Fibroblast of lung (primary cell): ENCODE measurements around the gene FAM110D. TPM values are rescaled to one million over a fixed set of nuclear protein-coding genes. Genes with fewer than 3 reads are reported as not detected.
A peak's percentile ranks its signal among the peaks of the same experiment; 100 is the strongest.

Experiments
- DNase-seq, 2 donors: peaks; one replicate each; pipeline versions ENCODE4 v3.0.0 to v3.0.0-alpha.2; 2010; ENCODE audit warnings: low read depth in 2 of 2
- H2AFZ ChIP-seq: 2 replicates; pipeline ENCODE4 v1.5.1; 2012; ENCODE audit warnings: low read length, control low read depth, inconsistent platforms
- H3K27ac ChIP-seq: 2 replicates; pipeline ENCODE4 v1.5.1; 2011; ENCODE audit warnings: low read length, control low read depth; ENCODE audit not compliant: insufficient read depth
- H3K27me3 ChIP-seq: 2 replicates; pipeline ENCODE4 v1.5.1; 2011; ENCODE audit warnings: mild to moderate bottlenecking, low read length; ENCODE audit not compliant: control insufficient read depth, insufficient read depth
- H3K36me3 ChIP-seq: 2 replicates; pipeline ENCODE4 v1.5.1; 2011; ENCODE audit warnings: low read length; ENCODE audit not compliant: control insufficient read depth, insufficient read depth
- H3K4me1 ChIP-seq: 2 replicates; pipeline ENCODE4 v1.5.1; 2011; ENCODE audit warnings: low read length; ENCODE audit not compliant: control insufficient read depth, insufficient read depth; ENCODE audit errors: extremely low read depth
- H3K4me2 ChIP-seq: 2 replicates; pipeline ENCODE4 v1.5.1; 2011; ENCODE audit warnings: low read length, control low read depth; ENCODE audit not compliant: insufficient read depth; ENCODE audit errors: extremely low read depth
- H3K4me3 ChIP-seq, 4 experiments: fragments of 200-600 bp in 1 of 4; sonication (generic) in 1 of 4; replicated peaks in 1 of 4; 2 replicates each; pipeline ENCODE4 v1.5.1; 2011 to 2016; ENCODE audit warnings: low read length in 4 of 4, low read depth in 3 of 4, mild to moderate bottlenecking in 3 of 4, control low read depth in 2 of 4, inconsistent platforms in 1 of 4, mixed read lengths in 1 of 4; ENCODE audit not compliant: insufficient read depth in 1 of 4; ENCODE audit errors: control extremely low read depth in 1 of 4
- H3K79me2 ChIP-seq: 2 replicates; pipeline ENCODE4 v1.5.1; 2012; ENCODE audit warnings: mild to moderate bottlenecking, low read length, inconsistent platforms; ENCODE audit not compliant: control insufficient read depth, insufficient read depth
- H3K9ac ChIP-seq: 2 replicates; pipeline ENCODE4 v1.5.1; 2011; ENCODE audit warnings: mild to moderate bottlenecking, low read length, control low read depth; ENCODE audit not compliant: insufficient read depth
- H3K9me3 ChIP-seq: 2 replicates; pipeline ENCODE4 v1.5.1; 2012; ENCODE audit warnings: low read depth, low read length; ENCODE audit not compliant: control insufficient read depth, insufficient read depth
- H4K20me1 ChIP-seq: 2 replicates; pipeline ENCODE4 v1.5.1; 2011; ENCODE audit warnings: low read length; ENCODE audit not compliant: control insufficient read depth, insufficient read depth; ENCODE audit errors: extremely low read depth
- EZH2 ChIP-seq: IDR thresholded peaks from 2 replicates; pipeline ENCODE4 v1.5.1; 2012; ENCODE audit warnings: low read length, control low read depth, mild to moderate bottlenecking; ENCODE audit errors: missing control alignments
- polyA plus RNA-seq, 2 donors: library from polyadenylated mRNA; depleted of rRNA in 1 of 2; stranded (reverse) in 1 of 2; unstranded in 1 of 2; fragments of >200 nt; gene quantifications; 2 replicates each; pipeline ENCODE4 v1.2.1, GENCODE V29; 2011 to 2012; ENCODE audit warnings: missing spikeins in 1 of 2
- total RNA-seq: library from RNA; depleted of rRNA; stranded (reverse); fragments of >200 nt; gene quantifications from 2 replicates; pipeline ENCODE4 v1.2.1, GENCODE V29; 2014
- TF ChIP-seq, protein P1 (sequence below), 2 donors: IDR thresholded peaks in 1 of 2; conservative IDR thresholded peaks in 1 of 2; 1 replicate in 1 of 2; 2 replicates in 1 of 2; pipeline ENCODE4 v1.5.1; 2011 to 2012; ENCODE audit warnings: low read length in 2 of 2, control low read depth in 1 of 2, inconsistent platforms in 1 of 2, low read depth in 1 of 2, mild to moderate bottlenecking in 1 of 2

The FAM110D gene
- total and polyA plus RNA-seq, 2 donors (not counting 1 experiment from before 2014, with no cell fraction given), result not detected

DNA sequence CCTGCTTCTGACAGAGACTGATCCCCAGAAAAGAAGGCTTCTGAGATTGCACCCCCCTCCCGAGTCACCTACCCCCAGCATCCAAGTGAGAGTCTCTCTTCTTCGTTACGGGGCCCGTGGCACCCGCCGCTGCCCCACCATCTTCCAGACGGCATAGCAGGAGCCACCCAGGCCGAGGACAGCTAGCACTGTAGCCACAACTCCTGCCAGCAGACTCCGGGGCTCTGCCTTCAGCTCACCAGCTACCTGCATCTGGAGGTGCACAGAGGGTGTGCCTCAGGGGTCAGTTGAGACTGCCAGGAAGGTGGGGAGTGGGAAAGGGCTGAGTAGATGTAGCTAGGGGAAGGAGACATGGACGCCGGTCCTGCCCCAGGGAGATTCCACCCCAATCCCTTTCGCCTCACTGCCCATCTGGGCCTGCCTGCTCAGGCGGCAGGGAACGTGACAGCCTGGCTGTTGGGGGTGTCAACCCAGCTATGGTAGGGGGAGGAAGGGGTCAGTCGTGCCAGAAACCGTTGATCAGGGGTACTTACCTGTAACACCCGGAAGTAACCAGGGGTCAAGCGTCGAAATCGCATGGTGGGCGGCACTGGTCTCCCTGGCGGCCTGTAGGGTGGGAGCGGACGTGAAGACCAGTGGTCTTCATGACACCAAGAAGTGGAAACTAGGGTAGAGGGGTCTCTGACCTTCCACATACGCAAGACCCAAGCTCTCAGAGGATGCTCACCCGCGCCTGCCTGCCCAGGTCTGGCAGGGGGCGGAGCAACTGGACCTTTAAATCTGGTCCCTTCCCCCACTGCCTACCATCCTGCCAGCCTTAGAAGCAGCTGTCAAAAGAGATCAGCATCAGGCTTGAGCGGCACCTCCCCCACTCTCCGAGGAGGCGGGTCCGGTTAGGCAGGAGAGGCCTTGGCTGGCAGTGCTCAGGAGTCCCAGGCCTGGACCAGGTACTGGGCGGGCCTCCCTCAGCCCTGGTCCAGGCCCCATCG lies 12.5 kb downstream of the FAM110D start, which contains the start of gene ZNF593OS:
TSS of gene ZNF593OS (minus strand) at position 749 of the 989 bp plus-strand sequence. CDS start at position 578, 171 bp downstream.
- H3K36me3 ChIP-seq, result peaks cover 3% of the 10 kb centered on the region
- peak within 1 kb of the TSS; percentile 80 to 94 (median 84) for H3K4me3 ChIP-seq
- H3K27me3 ChIP-seq, result no peaks in the 10 kb centered on the region
- no peak within 1 kb of the TSS for H3K27ac ChIP-seq
- TF ChIP-seq, protein P1, sequence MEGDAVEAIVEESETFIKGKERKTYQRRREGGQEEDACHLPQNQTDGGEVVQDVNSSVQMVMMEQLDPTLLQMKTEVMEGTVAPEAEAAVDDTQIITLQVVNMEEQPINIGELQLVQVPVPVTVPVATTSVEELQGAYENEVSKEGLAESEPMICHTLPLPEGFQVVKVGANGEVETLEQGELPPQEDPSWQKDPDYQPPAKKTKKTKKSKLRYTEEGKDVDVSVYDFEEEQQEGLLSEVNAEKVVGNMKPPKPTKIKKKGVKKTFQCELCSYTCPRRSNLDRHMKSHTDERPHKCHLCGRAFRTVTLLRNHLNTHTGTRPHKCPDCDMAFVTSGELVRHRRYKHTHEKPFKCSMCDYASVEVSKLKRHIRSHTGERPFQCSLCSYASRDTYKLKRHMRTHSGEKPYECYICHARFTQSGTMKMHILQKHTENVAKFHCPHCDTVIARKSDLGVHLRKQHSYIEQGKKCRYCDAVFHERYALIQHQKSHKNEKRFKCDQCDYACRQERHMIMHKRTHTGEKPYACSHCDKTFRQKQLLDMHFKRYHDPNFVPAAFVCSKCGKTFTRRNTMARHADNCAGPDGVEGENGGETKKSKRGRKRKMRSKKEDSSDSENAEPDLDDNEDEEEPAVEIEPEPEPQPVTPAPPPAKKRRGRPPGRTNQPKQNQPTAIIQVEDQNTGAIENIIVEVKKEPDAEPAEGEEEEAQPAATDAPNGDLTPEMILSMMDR (conservative IDR thresholded peaks at IDR 0.05 in 1 of 2, IDR thresholded peaks at IDR 0.05 in 1 of 2; ENCODE audit: low read depth in 1 of 2, low read length in 2 of 2), result no peak
- no peak for TF ChIP-seq EZH2
- peaks cover 4% of the 10 kb centered on the region for H3K4me1 ChIP-seq
- no peaks in the 10 kb centered on the region for H4K20me1 ChIP-seq
- no peak within 1 kb of the TSS for H2AFZ ChIP-seq
- H3K79me2 ChIP-seq, result peaks cover 6% of the 10 kb centered on the region
- no peak for DNase-seq
- H3K4me2 ChIP-seq, result peak within 1 kb of the TSS; percentile 97
- no peaks in the 10 kb centered on the region for H3K9me3 ChIP-seq
- no peak within 1 kb of the TSS for H3K9ac ChIP-seq

GRCh38 chr1:26175346-26175745 lies 16.5 kb downstream of the FAM110D start:
- peaks cover 2% of the 10 kb centered on the region for H3K27me3 ChIP-seq
- no peak for DNase-seq
- no peaks in the 10 kb centered on the region for H3K9me3 ChIP-seq
- no peak overlapping the region for H3K4me2 ChIP-seq
- H4K20me1 ChIP-seq, result no peaks in the 10 kb centered on the region
- H3K4me1 ChIP-seq, result peaks cover 3% of the 10 kb centered on the region
- H2AFZ ChIP-seq, result no peak overlapping the region
- H3K79me2 ChIP-seq, result peaks cover 3% of the 10 kb centered on the region
- H3K36me3 ChIP-seq, result peaks cover 3% of the 10 kb centered on the region
- H3K4me3 ChIP-seq, result no peak overlapping the region
- no peak overlapping the region for H3K27ac ChIP-seq
- H3K9ac ChIP-seq, result no peak overlapping the region
- TF ChIP-seq, protein P1 (conservative IDR thresholded peaks at IDR 0.05 in 1 of 2, IDR thresholded peaks at IDR 0.05 in 1 of 2; ENCODE audit: low read depth in 1 of 2, low read length in 2 of 2), result no peak
- TF ChIP-seq EZH2, result no peak

GRCh38 chr1:26177182-26177684 lies 18.4 kb downstream of the FAM110D start, which contains the start of gene CNKSR1:
Gene CNKSR1 (plus strand): TSS chr1:26177491. CDS start chr1:26177548, 57 bp downstream.
- Histone ChIP-seq H3K36me3 (no peaks in the 10 kb centered on the region), H2AFZ (no peak within 1 kb of the TSS), H3K4me1 (no peaks in the 10 kb centered on the region), H3K4me3 (no peak within 1 kb of the TSS), H4K20me1 (no peaks in the 10 kb centered on the region), H3K79me2 (no peaks in the 10 kb centered on the region), H3K27me3 (peaks cover 3% of the 10 kb centered on the region), H3K9ac (no peak within 1 kb of the TSS), H3K9me3 (no peaks in the 10 kb centered on the region), H3K4me2 (no peak within 1 kb of the TSS), H3K27ac (no peak within 1 kb of the TSS)
- DNase-seq, result no peak
- no peak for TF ChIP-seq EZH2
- TF ChIP-seq, protein P1 (conservative IDR thresholded peaks at IDR 0.05 in 1 of 2, IDR thresholded peaks at IDR 0.05 in 1 of 2; ENCODE audit: low read depth in 1 of 2, low read length in 2 of 2), result no peak
